ENCODE data around the gene ANKRD44. TPM values are rescaled to one million over a fixed set of nuclear protein-coding genes. Genes with fewer than 3 reads are reported as not detected.

The ANKRD44 gene
- total RNA-seq, 1 experiment from 2014 or later: 7.8 TPM

GRCh38 chr2:197306696-197307040 is 3.9 kb downstream of the ANKRD44 start:
- Histone ChIP-seq H3K4me1 (ENCODE audit: control insufficient read depth, insufficient read depth, low read length) (peaks cover 16% of the 10 kb centered on the region), H3K27me3 (ENCODE audit: control insufficient read depth, insufficient read depth, low read length) (no peaks in the 10 kb centered on the region), H3K36me3 (ENCODE audit: control insufficient read depth, insufficient read depth, low read length) (no peaks in the 10 kb centered on the region), H3K9me3 (ENCODE audit: control insufficient read depth, insufficient read depth, low read depth, low read length) (no peaks in the 10 kb centered on the region), H3K27ac (ENCODE audit: low read length) (peak overlapping the region; percentile 57), H3K4me3 (ENCODE audit: low read depth in 2 of 2, low read length in 2 of 2) (0 out of 4 replicates have a peak overlapping the region, but pooled peaks of 1 of the 2 experiments have one; percentile 0)
- in situ Hi-C loops (cut with HindIII; ENCODE audit: low pct_unique_long_range_greater_than_20kb, low sequenced_read_pairs) (no loop called here), intact Hi-C loops (cut with micrococcal nuclease; ENCODE audit: unreplicated experiment) (loop anchor here (2.0 to 5.0 kb wide), 2 partner anchors 112 to 194 kb away; no protein-coding TSS in a partner anchor)
- ChIA-PET CTCF (interaction anchor here (0.7 kb wide), 1 partner anchor 19 kb away, joined by 5 read pairs; no protein-coding TSS in a partner anchor), POLR2A (interaction anchor here (0.6 to 0.7 kb wide), 3 partner anchors 108 to 578 kb away, joined by 4 to 7 read pairs (median 6); no protein-coding TSS in a partner anchor)
- TF ChIP-seq REST (IDR thresholded peaks at IDR 0.05; ENCODE audit: insufficient read depth in 1 of 2, low read depth in 2 of 2, low read length in 1 of 2): no peak
- TF ChIP-seq CTCF (IDR thresholded peaks at IDR 0.05): no peak
- no peak for TF ChIP-seq TCF7L2 (IDR thresholded peaks at IDR 0.05; ENCODE audit: low read depth, low read length)
- TF ChIP-seq SIN3A (IDR thresholded peaks at IDR 0.05; ENCODE audit: borderline replicate concordance, insufficient read depth, low read depth, low read length): no peak
- no TSS peak for BruUV-seq (replicated peaks)
- DNase-seq (ENCODE audit: low read depth, low spot score) (no peak), ATAC-seq (no peak)

DNA sequence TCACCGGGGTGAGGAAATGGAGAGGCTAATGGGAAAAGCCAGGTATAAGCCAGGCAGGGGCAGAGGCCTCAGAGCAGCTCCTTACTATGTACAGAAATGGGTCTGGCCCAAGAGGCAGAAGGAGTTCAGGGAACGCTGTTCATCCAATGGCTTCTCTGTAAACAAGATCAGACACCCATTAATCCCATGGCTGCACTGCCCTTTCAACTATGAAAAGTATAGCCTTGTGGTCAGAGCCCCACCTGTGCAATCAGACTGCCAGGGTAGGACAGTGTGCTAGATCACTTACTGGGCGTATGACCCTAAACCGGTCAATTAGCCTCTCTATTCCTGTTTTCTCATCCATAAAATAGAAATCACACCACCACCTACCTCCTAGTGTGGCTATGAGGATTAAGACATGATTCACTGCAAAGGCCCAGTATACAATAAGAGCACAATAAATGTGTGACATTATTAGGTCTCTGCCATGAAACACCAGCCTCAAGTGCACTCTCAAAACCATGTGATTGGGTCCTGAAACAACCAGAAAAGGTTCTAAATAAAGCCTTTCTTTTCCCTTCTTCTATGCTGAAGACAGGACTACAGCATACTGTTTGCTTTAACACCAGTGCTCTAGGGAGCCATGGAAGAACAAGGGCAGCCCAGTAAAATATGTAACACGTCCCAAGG is 4.4 kb downstream of the ANKRD44 start:
- ChIA-PET CTCF (no interaction called here), POLR2A (no interaction called here)
- Histone ChIP-seq H3K27me3 (ENCODE audit: control insufficient read depth, insufficient read depth, low read length) (no peaks in the 10 kb centered on the region), H3K27ac (ENCODE audit: low read length) (peak overlapping the region; percentile 57), H3K36me3 (ENCODE audit: control insufficient read depth, insufficient read depth, low read length) (no peaks in the 10 kb centered on the region), H3K9me3 (ENCODE audit: control insufficient read depth, insufficient read depth, low read depth, low read length) (no peaks in the 10 kb centered on the region), H3K4me3 (ENCODE audit: low read depth in 2 of 2, low read length in 2 of 2) (0 out of 4 replicates have a peak overlapping the region, but pooled peaks of 1 of the 2 experiments have one; percentile 0), H3K4me1 (ENCODE audit: control insufficient read depth, insufficient read depth, low read length) (peaks cover 11% of the 10 kb centered on the region)
- in situ Hi-C loops (cut with HindIII; ENCODE audit: low pct_unique_long_range_greater_than_20kb, low sequenced_read_pairs) (no loop called here), intact Hi-C loops (cut with micrococcal nuclease; ENCODE audit: unreplicated experiment) (loop anchor here (2.0 to 5.0 kb wide), 2 partner anchors 111 to 194 kb away; no protein-coding TSS in a partner anchor)
- TF ChIP-seq REST (IDR thresholded peaks at IDR 0.05; ENCODE audit: insufficient read depth in 1 of 2, low read depth in 2 of 2, low read length in 1 of 2) (no peak), POLR2AphosphoS5 (IDR thresholded peaks at IDR 0.05; ENCODE audit: low read depth, low read length) (no peak), TCF7L2 (IDR thresholded peaks at IDR 0.05; ENCODE audit: low read depth, low read length) (no peak), CTCF (IDR thresholded peaks at IDR 0.05) (no peak), SIN3A (IDR thresholded peaks at IDR 0.05; ENCODE audit: borderline replicate concordance, insufficient read depth, low read depth, low read length) (no peak)
- ATAC-seq: no peak
- no peak for DNase-seq (ENCODE audit: low read depth, low spot score)
- BruUV-seq (replicated peaks): no TSS peak
